GM23248 (cell line): ENCODE data around the gene AQP12A. TPM values are rescaled to one million over a fixed set of nuclear protein-coding genes. Genes with fewer than 3 reads are reported as not detected.
"Not testable (repeated sequence)": the region's sequence is repeated elsewhere in the genome, so short reads cannot be mapped to it uniquely, and the experiment has no call there.

Experiments
- DNase-seq: peaks from one replicate; pipeline ENCODE4 v3.0.0-alpha.2; 2015
- H2AFZ ChIP-seq: fragments of 200-600 bp; sonication (generic); 2 replicates; pipeline ENCODE4 v1.6.1; 2016; ENCODE audit warnings: antibody characterized with exemption
- H3F3A ChIP-seq: fragments of 200-600 bp; sonication (generic); 2 replicates; pipeline ENCODE4 v1.6.1; 2016; ENCODE audit warnings: mild to moderate bottlenecking, antibody characterized with exemption, mixed run types; ENCODE audit not compliant: insufficient read depth
- H3K27ac ChIP-seq: fragments of 200-600 bp; sonication (generic); 2 replicates; pipeline ENCODE4 v1.5.1; 2016; ENCODE audit warnings: mild to moderate bottlenecking
- H3K27me3 ChIP-seq: fragments of 200-600 bp; sonication (generic); replicated peaks from 2 replicates; pipeline ENCODE4 v1.6.1; 2016; ENCODE audit warnings: mild to moderate bottlenecking; ENCODE audit not compliant: insufficient read depth
- H3K36me3 ChIP-seq: fragments of 200-600 bp; sonication (generic); 2 replicates; pipeline ENCODE4 v1.6.1; 2016; ENCODE audit warnings: low read depth, mild to moderate bottlenecking
- H3K4me1 ChIP-seq: fragments of 200-600 bp; sonication (generic); 2 replicates; pipeline ENCODE4 v1.6.1; 2016; ENCODE audit warnings: mild to moderate bottlenecking; ENCODE audit not compliant: insufficient read depth
- H3K4me2 ChIP-seq: fragments of 200-600 bp; sonication (generic); one replicate; pipeline ENCODE4 v1.6.1; 2016; ENCODE audit warnings: mild to moderate bottlenecking; ENCODE audit not compliant: unreplicated experiment
- H3K4me3 ChIP-seq: fragments of 200-600 bp; sonication (generic); 2 replicates; pipeline ENCODE4 v1.5.1; 2016; ENCODE audit warnings: mild to moderate bottlenecking
- H3K79me2 ChIP-seq: fragments of 200-600 bp; sonication (generic); 2 replicates; pipeline ENCODE4 v1.6.1; 2016; ENCODE audit warnings: mild to moderate bottlenecking; ENCODE audit not compliant: insufficient read depth
- H3K9ac ChIP-seq: fragments of 200-600 bp; sonication (generic); 2 replicates; pipeline ENCODE4 v1.6.1; 2016; ENCODE audit warnings: mild to moderate bottlenecking
- H3K9me2 ChIP-seq: fragments of 200-600 bp; sonication (generic); 2 replicates; pipeline ENCODE4 v1.6.1; 2016; ENCODE audit warnings: mixed run types, mild to moderate bottlenecking, moderate library complexity; ENCODE audit not compliant: insufficient read depth
- H3K9me3 ChIP-seq: fragments of 200-600 bp; sonication (generic); one replicate; pipeline ENCODE4 v1.6.1; 2017; ENCODE audit warnings: low read depth
- H4K20me1 ChIP-seq: fragments of 200-600 bp; sonication (generic); 2 replicates; pipeline ENCODE4 v1.6.0; 2016; ENCODE audit not compliant: insufficient read depth
- EZH2 ChIP-seq: fragments of 200-600 bp; sonication (generic); IDR thresholded peaks from 2 replicates; pipeline ENCODE4 v1.6.1; 2018; ENCODE audit warnings: antibody characterized with exemption, mild to moderate bottlenecking; ENCODE audit not compliant: insufficient read depth, poor library complexity, severe bottlenecking
- EZH2phosphoT487 ChIP-seq: fragments of 200-600 bp; sonication (generic); IDR thresholded peaks from 2 replicates; pipeline ENCODE4 v1.6.1; 2018; ENCODE audit warnings: antibody characterized with exemption, moderate library complexity, mild to moderate bottlenecking, low read depth; ENCODE audit not compliant: insufficient read depth
- WGBS, 2 experiments: methylation state at CpG; one replicate each; pipeline ENCODE4 v1.1.6; 2015 to 2017; ENCODE audit warnings: low lambda C conversion rate in 2 of 2, low coverage in 1 of 2; ENCODE audit errors: missing lambda C conversion rate in 2 of 2; 5-methylcytosine and 5-hydroxymethylcytosine counted together
- in situ Hi-C: fragments of 300-500 bp; cut with MboI; formaldehyde crosslinking; loops from 2 replicates; pipeline ENCODE4 v1.15.0; 2020
- polyA plus RNA-seq: library from polyadenylated mRNA; unstranded; fragments of >200 nt; fragmentation: Nextera tagmentation; extraction: Ambion mirVana; gene quantifications from 2 replicates; pipeline ENCODE4 v1.2.1, GENCODE V29; 2016
- total RNA-seq: library from RNA; depleted of rRNA; stranded (reverse); fragments of >200 nt; shearing (Covaris generic); gene quantifications from 2 replicates; pipeline ENCODE4 v1.2.3, GENCODE V29; 2014

The AQP12A gene
- total and polyA plus RNA-seq, 2 experiments from 2014 or later, result not detected

- Histone ChIP-seq H3K36me3 (no peaks in the 10 kb centered on the region), H3K4me1 (no peaks in the 10 kb centered on the region), H3K4me3 (no peak overlapping the region), H3K9ac (no peak overlapping the region), H2AFZ (no peak overlapping the region), H3K9me2 (no peaks in the 10 kb centered on the region), H3K9me3 (no peaks in the 10 kb centered on the region), H3K27ac (no peak overlapping the region), H3K4me2 (no peak overlapping the region), H3F3A (no peaks in the 10 kb centered on the region), H3K27me3 (peaks cover 21% of the 10 kb centered on the region), H3K79me2 (no peaks in the 10 kb centered on the region), H4K20me1 (no peaks in the 10 kb centered on the region)
- in situ Hi-C loops, result no loop called here
- WGBS, 2 experiments, result 48 to 51% methylated on average over 20 of the region's 20 CpGs
- TF ChIP-seq EZH2phosphoT487, result no peak
- TF ChIP-seq EZH2, result no peak
- DNase-seq, result no peak
These were observed 4.5 kb upstream of the AQP12A start for GRCh38 chr2:240687045-240687740.

- Histone ChIP-seq H3K9me3 (no peaks in the 10 kb centered on the region), H3K79me2 (no peaks in the 10 kb centered on the region), H3K9me2 (no peaks in the 10 kb centered on the region), H3K9ac (no peak overlapping the region), H3K27me3 (peaks cover 21% of the 10 kb centered on the region), H3K27ac (no peak overlapping the region), H3K4me2 (no peak overlapping the region), H2AFZ (no peak overlapping the region), H3K4me3 (no peak overlapping the region), H3K4me1 (no peaks in the 10 kb centered on the region), H4K20me1 (no peaks in the 10 kb centered on the region), H3F3A (no peaks in the 10 kb centered on the region), H3K36me3 (no peaks in the 10 kb centered on the region)
- 52 to 58% methylated on average over 14 of the region's 14 CpGs for WGBS, 2 experiments
- in situ Hi-C loops, result no loop called here
- TF ChIP-seq EZH2 (no peak), EZH2phosphoT487 (no peak)
- DNase-seq, result no peak
These were observed 3.7 kb upstream of the AQP12A start for GRCh38 chr2:240687741-240688552.

- H4K20me1 ChIP-seq, result no peaks in the 10 kb centered on the region
- WGBS, 2 experiments, result 67 to 77% methylated on average over 9 of the region's 9 CpGs
- DNase-seq, result no peak
- H3K9me2 ChIP-seq, result no peaks in the 10 kb centered on the region
- no peaks in the 10 kb centered on the region for H3K79me2 ChIP-seq
- no peaks in the 10 kb centered on the region for H3K9me3 ChIP-seq
- H3F3A ChIP-seq, result no peaks in the 10 kb centered on the region
- no peaks in the 10 kb centered on the region for H3K36me3 ChIP-seq
- H3K4me1 ChIP-seq, result no peaks in the 10 kb centered on the region
- H3K27ac ChIP-seq, result no peak overlapping the region
- H3K4me2 ChIP-seq, result no peak overlapping the region
- H3K4me3 ChIP-seq, result no peak overlapping the region
- H3K9ac ChIP-seq, result no peak overlapping the region
- peaks cover 21% of the 10 kb centered on the region for H3K27me3 ChIP-seq
- in situ Hi-C loops, result no loop called here
- TF ChIP-seq EZH2phosphoT487 (no peak), EZH2 (no peak)
- H2AFZ ChIP-seq, result no peak overlapping the region
These were observed 3.1 kb upstream of the AQP12A start for GRCh38 chr2:240688553-240688919.

GRCh38 chr2:240689975-240690374 is 1.7 kb upstream of the AQP12A start:
- DNase-seq, result no peak
- Histone ChIP-seq H3K27me3 (peaks cover 21% of the 10 kb centered on the region), H3K79me2 (no peaks in the 10 kb centered on the region), H4K20me1 (no peaks in the 10 kb centered on the region), H3K27ac (no peak overlapping the region), H3K9me2 (no peaks in the 10 kb centered on the region), H3K4me2 (no peak overlapping the region), H3F3A (no peaks in the 10 kb centered on the region), H3K9me3 (no peaks in the 10 kb centered on the region), H3K4me1 (no peaks in the 10 kb centered on the region), H3K36me3 (no peaks in the 10 kb centered on the region), H3K4me3 (no peak overlapping the region), H2AFZ (no peak overlapping the region), H3K9ac (no peak overlapping the region)
- 53 to 62% methylated on average over 4 to 8 of the region's 11 CpGs for WGBS, 2 experiments
- in situ Hi-C loops, result no loop called here
- TF ChIP-seq EZH2, result no peak
- no peak for TF ChIP-seq EZH2phosphoT487

GRCh38 chr2:240690421-240691074 is 1.1 kb upstream of the AQP12A start:
- H3K27ac ChIP-seq, H3K4me1 ChIP-seq, H3K9me3 ChIP-seq, H3K4me3 ChIP-seq, H3K4me2 ChIP-seq, H3F3A ChIP-seq, H2AFZ ChIP-seq, H4K20me1 ChIP-seq, H3K9ac ChIP-seq, in situ Hi-C loops, H3K79me2 ChIP-seq, H3K36me3 ChIP-seq, DNase-seq, H3K9me2 ChIP-seq: not testable (repeated sequence)
- 34 to 71% methylated on average over 4 to 7 of the region's 18 CpGs for WGBS, 2 experiments
- H3K27me3 ChIP-seq, result peaks cover 21% of the 10 kb centered on the region

- H3K36me3 ChIP-seq, H3K4me3 ChIP-seq, H3K9me2 ChIP-seq, in situ Hi-C loops, H3K4me1 ChIP-seq, H3K9ac ChIP-seq, H3K9me3 ChIP-seq, H3F3A ChIP-seq, H3K27ac ChIP-seq, H2AFZ ChIP-seq, H3K4me2 ChIP-seq, DNase-seq, H3K79me2 ChIP-seq, H4K20me1 ChIP-seq: not testable (repeated sequence)
- WGBS, 2 experiments, result 20% methylated on average over 1 of the region's 2 CpGs; no CpG with 5 or more reads in 1 of the 2 experiments
- H3K27me3 ChIP-seq, result peaks cover 16% of the 10 kb centered on the region
These were observed 615 bp upstream of the AQP12A start for GRCh38 chr2:240691075-240691427.
